ENCODE data around the gene GPR4.

The GPR4 gene

DNA sequence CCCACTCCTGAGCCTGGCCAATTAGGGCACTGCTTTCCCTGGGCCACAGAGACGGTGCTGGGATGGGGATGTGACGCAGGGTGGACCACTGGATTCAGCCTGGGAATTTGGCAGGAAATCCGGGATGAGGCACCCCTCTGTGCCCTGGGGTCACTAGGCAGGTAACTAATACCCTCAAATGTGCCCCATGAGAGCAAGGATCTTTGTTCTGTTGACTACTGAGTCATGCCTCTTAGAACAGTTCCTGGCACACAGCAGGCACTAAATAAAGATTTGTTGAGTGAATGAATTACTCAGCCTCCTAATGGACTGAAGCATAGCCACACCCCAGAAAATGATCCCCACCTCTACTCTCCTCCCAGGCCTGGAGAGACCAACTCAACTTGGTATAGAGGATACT is 33.3 kb downstream of the GPR4 start:
- DNase-seq, result no peak
- intact Hi-C loops (cut with DNase I), result no loop called here

DNA sequence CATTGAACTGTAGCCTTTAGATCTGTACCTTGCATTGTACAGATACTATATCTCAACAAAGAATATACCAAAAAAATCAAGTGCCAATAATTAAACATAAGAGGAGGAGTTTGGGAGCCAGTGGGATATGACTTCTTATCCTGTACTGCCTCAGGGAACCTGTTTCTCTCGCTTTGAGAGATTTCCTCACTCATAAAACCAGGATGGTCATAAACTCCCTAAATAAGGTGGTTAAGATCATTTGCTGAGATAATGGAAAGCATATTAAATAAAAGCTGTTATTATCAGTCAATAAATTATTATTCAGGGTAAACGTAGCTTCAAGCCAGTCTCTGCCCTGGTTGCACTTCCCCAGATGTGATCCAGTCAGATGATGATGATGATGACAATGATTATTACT is 34.4 kb downstream of the GPR4 start:
- no peak for DNase-seq
- intact Hi-C loops (cut with DNase I), result no loop called here

DNA sequence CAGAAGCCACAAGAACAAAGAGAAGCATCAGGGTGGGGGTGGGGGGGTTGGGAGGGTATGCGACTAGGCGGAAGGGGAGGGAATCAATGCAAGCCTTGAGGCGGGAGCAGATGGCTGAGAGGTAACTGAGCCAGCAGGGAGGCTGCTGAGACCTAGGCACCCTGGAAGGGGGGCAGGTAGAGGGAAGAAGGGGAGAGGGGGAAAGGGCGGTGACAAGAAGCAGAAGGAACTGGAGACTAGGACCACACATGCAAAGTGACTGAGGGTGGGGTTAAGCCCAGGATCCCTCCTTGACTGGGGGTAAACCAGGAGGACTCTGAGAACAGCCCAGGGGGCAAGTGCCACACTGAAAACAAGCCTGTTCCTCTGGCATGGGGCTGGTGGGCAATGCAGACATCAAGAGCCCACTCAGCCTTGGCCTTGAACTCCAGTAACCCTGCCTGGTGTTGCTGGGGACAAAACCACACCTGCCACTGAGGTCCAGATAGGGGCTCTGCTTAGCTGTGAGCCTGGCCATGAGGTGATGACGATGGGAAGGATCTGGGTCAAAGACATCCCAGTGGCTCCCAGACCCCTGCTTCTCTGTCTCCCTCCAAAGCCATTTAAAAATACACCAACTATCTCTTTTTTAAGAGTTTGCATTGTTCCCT is 37.8 kb downstream of the GPR4 start:
- DNase-seq, result no peak
- intact Hi-C loops (cut with DNase I), result no loop called here

DNA sequence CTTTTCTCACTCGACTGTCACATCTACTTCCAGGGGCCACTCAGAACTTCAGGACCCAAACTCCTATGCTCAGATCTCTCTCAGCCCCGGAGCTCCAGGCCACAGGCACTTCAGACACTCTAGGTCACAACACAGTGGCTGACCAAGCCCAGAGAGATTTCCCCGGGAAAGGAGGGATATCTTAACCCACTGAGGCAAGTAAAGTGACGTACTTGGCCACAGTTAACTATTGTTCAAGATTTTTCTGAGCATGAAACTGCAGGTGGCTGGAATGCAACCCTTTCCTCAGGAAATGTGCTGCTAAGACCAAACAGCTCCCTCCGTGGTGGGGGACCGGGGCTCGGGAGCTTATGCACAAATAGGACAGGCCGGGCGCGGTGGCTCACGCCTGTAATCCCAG is 41.3 kb downstream of the GPR4 start:
- no peak for DNase-seq
- intact Hi-C loops (cut with DNase I), result no loop called here

DNA sequence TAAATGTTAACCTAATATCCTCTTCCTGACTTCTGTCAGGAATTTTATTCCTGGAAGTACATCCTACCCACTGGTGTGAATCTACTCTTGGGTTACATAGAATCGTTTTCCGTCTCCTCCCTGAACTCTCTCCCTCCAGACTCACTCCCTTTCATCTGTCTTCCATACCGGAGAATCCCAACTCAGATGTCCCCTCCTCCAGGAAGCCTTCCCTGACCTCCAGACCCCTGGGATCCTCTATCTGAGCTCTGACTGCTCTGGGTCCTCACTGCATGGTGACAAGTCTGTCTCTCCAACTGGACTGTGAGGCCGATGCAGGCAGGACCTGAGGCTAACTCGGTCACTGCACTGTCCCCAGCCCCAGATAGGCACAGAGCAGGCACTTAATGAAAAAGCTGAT is 42.0 kb downstream of the GPR4 start:
- no peak for DNase-seq
- intact Hi-C loops (cut with DNase I), result no loop called here

DNA sequence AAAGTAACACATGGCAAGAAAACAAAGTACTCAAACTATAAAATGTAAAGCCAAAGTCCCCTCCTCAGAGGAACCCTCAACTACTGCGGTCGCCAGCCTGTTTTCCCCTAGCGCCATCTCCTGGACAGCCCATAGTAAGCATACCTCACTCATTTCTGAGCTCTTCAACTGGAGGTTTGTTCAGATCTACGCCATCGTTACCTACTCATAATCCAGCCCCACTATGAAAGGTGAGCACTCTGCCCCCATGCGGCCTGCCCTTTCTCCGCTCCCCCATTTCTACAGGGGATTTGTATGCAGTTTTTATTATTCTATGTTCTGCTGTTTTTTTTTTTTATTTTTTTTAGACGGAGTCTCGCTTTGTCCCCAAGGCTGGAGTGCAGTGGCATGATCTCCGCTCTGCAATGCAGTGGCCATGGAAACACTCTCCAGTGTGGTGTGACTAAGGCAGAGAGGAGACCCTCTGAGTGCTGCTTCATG is 43.6 kb downstream of the GPR4 start:
- DNase-seq, result peak; percentile 36 to 84 (median 68)
- intact Hi-C loops (cut with DNase I), result no loop called here

DNA sequence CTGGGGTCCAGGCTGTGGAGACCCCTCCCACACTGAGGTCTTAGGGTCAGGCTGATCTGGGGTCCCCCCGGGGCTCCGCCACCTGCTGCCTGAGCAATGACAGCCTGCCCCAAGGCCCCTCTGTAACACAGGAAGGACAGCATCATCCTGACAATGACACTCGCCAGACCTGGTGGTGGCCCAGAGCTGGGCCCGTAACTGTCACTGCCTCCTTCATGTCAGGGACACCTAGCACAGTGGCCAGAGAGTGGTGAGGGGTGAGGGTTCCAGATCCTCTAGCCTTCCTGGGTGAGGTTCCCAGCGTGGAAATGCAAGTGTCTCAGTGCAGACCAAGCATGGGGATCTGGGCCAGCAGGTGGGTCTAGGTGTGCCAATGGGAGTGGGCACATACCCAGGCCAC is 45.2 kb downstream of the GPR4 start:
- no peak for DNase-seq
- intact Hi-C loops (cut with DNase I), result no loop called here

DNA sequence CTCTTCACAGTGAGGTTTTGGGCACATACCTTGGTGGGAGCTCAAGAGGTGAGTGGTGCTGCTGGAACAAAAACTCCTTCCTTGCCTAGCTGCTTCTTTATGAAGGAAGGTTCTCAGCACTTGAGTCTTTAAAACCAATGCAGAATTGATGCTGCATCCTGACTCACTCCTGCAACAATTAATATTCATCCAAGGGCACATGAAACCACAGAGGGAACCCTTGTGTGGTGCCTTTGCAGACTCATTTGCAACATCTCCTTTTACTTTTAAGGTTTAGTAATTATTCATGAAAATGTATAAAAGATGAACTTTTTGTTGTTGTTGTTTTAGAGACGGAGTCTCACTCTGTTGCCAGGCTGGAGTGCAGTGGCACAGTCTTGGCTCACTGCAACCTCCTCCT is 47.5 kb downstream of the GPR4 start:
- intact Hi-C loops (cut with DNase I), result no loop called here

DNA sequence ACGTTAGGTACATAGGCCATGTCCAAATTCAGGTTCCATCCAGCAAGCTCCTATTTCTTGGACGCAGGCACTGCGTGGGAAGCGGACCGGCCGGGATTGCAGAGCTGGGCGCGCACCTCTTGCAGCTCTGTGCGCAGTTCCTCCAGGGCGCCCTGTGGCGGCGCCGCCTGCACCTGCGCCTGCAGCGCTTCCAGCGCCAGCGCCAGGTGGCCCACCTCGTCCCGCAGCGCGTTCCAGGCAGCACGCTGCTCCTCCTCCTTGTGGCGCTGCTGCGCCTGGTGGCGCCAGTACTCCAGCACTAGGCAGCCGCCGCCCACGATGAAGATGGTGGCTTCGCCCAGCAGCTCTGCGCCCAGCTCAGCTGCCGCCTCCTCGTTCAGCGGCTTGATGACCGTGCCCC is 48.5 kb downstream of the GPR4 start:
- intact Hi-C loops (cut with DNase I), result no loop called here
- DNase-seq, result peak in 26 of 42 donors; percentile 5 to 57 (median 28)

More for the DNA sequence above, 47.5 kb downstream of the GPR4 start:
- DNase-seq, result no peak

DNA sequence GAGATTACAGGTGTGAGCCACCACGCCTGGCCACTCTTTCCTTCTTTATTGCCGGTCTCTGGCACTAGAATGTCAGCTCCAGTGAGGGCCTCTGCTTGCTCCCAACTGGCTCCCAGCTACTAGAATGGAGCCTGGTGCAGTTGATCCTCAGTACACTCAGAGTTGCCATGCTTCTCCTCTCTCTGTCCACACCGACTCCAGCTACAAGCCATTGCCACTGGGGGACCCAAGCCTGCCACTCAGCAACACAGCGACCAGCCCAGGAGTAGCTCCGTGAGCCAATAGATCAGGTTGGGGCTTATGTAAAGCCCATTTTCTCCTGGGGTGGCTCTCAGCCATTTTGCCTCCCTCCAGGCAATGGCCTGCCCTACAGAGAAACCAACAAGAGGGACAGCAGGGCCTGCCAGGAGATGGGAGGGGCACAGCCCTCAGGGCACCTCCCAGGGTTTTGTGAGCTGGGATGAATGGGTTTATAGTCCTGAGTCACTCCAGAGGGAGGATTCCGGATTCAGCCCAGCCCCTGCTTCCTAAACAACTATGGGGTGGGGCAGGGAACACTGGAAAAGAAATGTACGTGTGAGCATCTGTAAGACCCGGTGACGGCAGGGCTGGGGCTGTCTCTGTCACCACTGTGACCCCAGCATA is 53.9 kb downstream of the GPR4 start:
- intact Hi-C loops (cut with DNase I), result no loop called here

DNA sequence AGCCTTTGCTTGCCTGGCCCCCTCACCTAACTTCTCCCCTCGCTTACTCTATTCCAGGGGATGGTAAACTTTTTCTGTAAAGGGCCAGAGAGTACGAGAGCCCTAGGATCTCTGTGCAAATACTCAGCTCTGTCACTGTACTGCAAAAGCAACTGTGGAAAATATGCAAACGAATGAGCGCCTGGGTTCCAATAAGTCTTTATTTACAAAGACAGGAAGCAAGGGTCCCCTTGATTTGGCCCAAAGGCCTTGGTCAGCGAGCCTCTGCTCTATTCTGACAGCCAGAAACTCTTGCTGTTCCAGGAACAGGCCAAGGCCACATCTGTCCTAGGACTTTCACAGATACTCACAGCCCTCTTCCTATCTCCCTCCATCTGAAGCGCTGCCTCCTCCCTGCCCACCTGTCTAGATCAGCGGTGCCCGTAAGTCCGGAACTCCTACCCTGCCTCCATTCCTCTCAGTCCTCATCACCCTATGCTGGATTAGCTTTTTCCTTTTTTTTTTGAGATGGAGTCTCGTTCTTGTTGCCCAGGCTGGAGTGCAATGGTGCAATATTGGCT is 54.7 kb downstream of the GPR4 start:
- intact Hi-C loops (cut with DNase I), result no loop called here
- no peak for DNase-seq

More for the DNA sequence above, 53.9 kb downstream of the GPR4 start:
- peak in 1 of 42 donors; percentile 23 for DNase-seq

DNA sequence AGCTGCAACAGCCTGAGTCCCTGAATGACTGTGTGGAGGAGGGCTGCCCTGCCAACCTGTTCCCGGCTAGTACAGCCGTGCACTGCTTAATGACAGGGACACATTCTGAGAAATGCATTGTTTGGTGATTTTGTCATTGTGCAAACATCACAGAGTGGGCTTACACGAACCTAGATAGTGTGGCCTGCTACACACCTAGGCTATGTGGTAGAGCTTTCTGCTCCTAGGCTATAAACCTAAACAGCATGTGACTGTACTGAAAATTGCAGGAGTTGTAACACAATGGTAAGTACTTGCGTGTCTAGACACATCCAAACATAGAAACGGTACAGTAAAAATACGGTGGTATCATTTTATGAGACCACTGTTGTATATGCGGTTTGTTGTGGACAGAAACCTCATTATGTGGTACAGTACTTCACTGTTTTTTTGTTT is 59.8 kb downstream of the GPR4 start:
- intact Hi-C loops (cut with DNase I), result no loop called here
- DNase-seq, result no peak
